Measurements from ENCODE around the gene SCN1A.

The SCN1A gene

GRCh38 chr2:166138667-166139066, 10.8 kb upstream of the SCN1A start:
- H3K4me2 ChIP-seq (ENCODE audit: low read length) = no peak overlapping the region
- H3K27ac ChIP-seq = no peak overlapping the region
- TF ChIP-seq, protein P1, sequence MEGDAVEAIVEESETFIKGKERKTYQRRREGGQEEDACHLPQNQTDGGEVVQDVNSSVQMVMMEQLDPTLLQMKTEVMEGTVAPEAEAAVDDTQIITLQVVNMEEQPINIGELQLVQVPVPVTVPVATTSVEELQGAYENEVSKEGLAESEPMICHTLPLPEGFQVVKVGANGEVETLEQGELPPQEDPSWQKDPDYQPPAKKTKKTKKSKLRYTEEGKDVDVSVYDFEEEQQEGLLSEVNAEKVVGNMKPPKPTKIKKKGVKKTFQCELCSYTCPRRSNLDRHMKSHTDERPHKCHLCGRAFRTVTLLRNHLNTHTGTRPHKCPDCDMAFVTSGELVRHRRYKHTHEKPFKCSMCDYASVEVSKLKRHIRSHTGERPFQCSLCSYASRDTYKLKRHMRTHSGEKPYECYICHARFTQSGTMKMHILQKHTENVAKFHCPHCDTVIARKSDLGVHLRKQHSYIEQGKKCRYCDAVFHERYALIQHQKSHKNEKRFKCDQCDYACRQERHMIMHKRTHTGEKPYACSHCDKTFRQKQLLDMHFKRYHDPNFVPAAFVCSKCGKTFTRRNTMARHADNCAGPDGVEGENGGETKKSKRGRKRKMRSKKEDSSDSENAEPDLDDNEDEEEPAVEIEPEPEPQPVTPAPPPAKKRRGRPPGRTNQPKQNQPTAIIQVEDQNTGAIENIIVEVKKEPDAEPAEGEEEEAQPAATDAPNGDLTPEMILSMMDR (IDR thresholded peaks at IDR 0.05) = no peak
- no peak overlapping the region for H2AFZ ChIP-seq
- no peaks in the 10 kb centered on the region for H3K9me3 ChIP-seq (ENCODE audit: control insufficient read depth, low read length)
- H3K4me1 ChIP-seq = no peaks in the 10 kb centered on the region
- no peaks in the 10 kb centered on the region for H3K79me2 ChIP-seq
- H3K9ac ChIP-seq = no peak overlapping the region
- H3K27me3 ChIP-seq (ENCODE audit: control insufficient read depth, insufficient read depth, low read length) = no peaks in the 10 kb centered on the region
- H3K36me3 ChIP-seq (ENCODE audit: control insufficient read depth, insufficient read depth, low read length) = no peaks in the 10 kb centered on the region
- H3K4me3 ChIP-seq (ENCODE audit: low read depth, low read length) = no peak overlapping the region

DNA sequence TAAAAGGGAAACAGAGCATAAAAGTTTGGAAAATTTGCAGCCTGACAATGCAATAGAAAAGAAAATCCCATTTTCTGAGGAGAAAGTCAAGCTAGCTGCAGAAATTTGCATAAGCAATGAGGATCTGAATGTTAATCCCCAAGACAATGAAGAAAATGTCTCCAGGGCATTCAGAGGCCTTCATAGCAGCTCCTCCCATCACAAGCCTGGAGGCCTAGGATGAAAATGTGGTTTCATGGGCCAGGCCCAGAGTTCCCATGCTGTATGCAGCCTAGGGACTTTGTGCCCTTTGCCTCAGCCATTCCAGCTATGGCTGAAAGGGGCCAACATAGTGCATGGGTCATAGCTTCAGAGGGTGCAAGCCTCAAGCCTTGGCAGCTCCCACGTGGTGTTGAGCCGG, 10.3 kb upstream of the SCN1A start:
- Histone ChIP-seq H3K27ac (no peak overlapping the region), H3K4me1 (no peaks in the 10 kb centered on the region), H3K27me3 (ENCODE audit: control insufficient read depth, insufficient read depth, low read length) (no peaks in the 10 kb centered on the region), H3K4me3 (ENCODE audit: low read depth, low read length) (no peak overlapping the region), H3K9ac (no peak overlapping the region), H3K4me2 (ENCODE audit: low read length) (no peak overlapping the region), H3K79me2 (no peaks in the 10 kb centered on the region), H2AFZ (no peak overlapping the region), H3K36me3 (ENCODE audit: control insufficient read depth, insufficient read depth, low read length) (no peaks in the 10 kb centered on the region), H3K9me3 (ENCODE audit: control insufficient read depth, low read length) (no peaks in the 10 kb centered on the region)
- TF ChIP-seq, protein P1 (IDR thresholded peaks at IDR 0.05) = no peak

DNA sequence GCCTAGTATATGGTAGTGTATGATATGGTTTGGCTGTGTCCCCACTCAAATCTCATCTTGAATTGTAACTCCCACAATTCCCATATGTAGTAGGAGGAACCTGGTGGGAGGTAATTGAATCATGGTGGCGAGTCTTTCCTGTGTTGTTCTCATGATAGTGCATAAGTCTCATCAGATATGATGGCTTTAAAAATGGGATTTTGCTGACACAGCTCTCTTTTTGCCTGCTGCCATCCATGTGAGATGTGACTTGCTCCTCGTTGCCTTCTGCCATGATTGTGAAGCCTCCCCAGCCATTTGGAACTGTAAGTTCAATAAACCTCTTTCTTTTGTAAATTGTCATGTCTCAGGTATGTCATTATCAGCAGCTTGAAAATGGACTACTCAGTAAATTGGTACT, 9.5 kb upstream of the SCN1A start:
- H3K27ac ChIP-seq = no peak overlapping the region
- TF ChIP-seq, protein P1 (IDR thresholded peaks at IDR 0.05) = no peak
- no peaks in the 10 kb centered on the region for H3K36me3 ChIP-seq (ENCODE audit: control insufficient read depth, insufficient read depth, low read length)

DNA sequence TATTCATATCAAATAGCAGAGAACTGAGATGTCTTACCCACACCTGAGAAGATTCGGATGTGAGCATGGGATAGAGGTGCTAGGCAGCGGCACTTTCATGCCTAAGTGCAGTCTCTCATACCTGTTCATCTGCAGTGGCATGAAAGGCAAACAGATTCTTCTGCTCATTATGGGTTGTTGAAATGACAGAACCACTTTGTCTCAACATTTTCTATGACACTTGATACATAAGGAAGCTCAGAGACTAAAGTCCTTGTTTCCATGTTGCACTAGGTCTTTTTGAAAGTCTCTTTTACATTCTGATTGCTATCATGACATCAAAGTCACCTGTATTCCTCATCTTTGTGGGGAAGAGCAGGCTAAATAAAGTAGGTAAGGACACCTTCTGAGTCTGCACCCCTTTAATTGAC, 8.0 kb upstream of the SCN1A start:
- Histone ChIP-seq H3K4me3 (ENCODE audit: low read depth, low read length) (no peak overlapping the region), H3K27me3 (ENCODE audit: control insufficient read depth, insufficient read depth, low read length) (no peaks in the 10 kb centered on the region), H3K36me3 (ENCODE audit: control insufficient read depth, insufficient read depth, low read length) (no peaks in the 10 kb centered on the region), H3K27ac (no peak overlapping the region), H3K4me2 (ENCODE audit: low read length) (no peak overlapping the region), H3K9me3 (ENCODE audit: control insufficient read depth, low read length) (no peaks in the 10 kb centered on the region), H3K79me2 (no peaks in the 10 kb centered on the region), H3K4me1 (no peaks in the 10 kb centered on the region), H3K9ac (no peak overlapping the region), H2AFZ (no peak overlapping the region)
- TF ChIP-seq, protein P1 (IDR thresholded peaks at IDR 0.05) = no peak

More for the DNA sequence above, 9.5 kb upstream of the SCN1A start:
- Histone ChIP-seq H2AFZ (no peak overlapping the region), H3K79me2 (no peaks in the 10 kb centered on the region), H3K27me3 (ENCODE audit: control insufficient read depth, insufficient read depth, low read length) (no peaks in the 10 kb centered on the region), H3K4me1 (no peaks in the 10 kb centered on the region), H3K4me2 (ENCODE audit: low read length) (no peak overlapping the region), H3K9me3 (ENCODE audit: control insufficient read depth, low read length) (no peaks in the 10 kb centered on the region), H3K9ac (no peak overlapping the region), H3K4me3 (ENCODE audit: low read depth, low read length) (no peak overlapping the region)

GRCh38 chr2:166135152-166135848, 7.5 kb upstream of the SCN1A start:
- H3K79me2 ChIP-seq = no peaks in the 10 kb centered on the region
- no peaks in the 10 kb centered on the region for H3K36me3 ChIP-seq (ENCODE audit: control insufficient read depth, insufficient read depth, low read length)
- H3K27me3 ChIP-seq (ENCODE audit: control insufficient read depth, insufficient read depth, low read length) = no peaks in the 10 kb centered on the region
- TF ChIP-seq, protein P1 (IDR thresholded peaks at IDR 0.05) = no peak
- no peaks in the 10 kb centered on the region for H3K9me3 ChIP-seq (ENCODE audit: control insufficient read depth, low read length)
- H3K4me3 ChIP-seq (ENCODE audit: low read depth, low read length) = no peak overlapping the region
- no peak overlapping the region for H2AFZ ChIP-seq
- H3K9ac ChIP-seq = no peak overlapping the region
- H3K27ac ChIP-seq = no peak overlapping the region
- H3K4me2 ChIP-seq (ENCODE audit: low read length) = no peak overlapping the region
- H3K4me1 ChIP-seq = no peaks in the 10 kb centered on the region
